ENCODE measurements around the gene SMYD4.
"Not testable (repeated sequence)": the region's sequence is repeated elsewhere in the genome, so short reads cannot be mapped to it uniquely, and the experiment has no call there.

The SMYD4 gene, protein sequence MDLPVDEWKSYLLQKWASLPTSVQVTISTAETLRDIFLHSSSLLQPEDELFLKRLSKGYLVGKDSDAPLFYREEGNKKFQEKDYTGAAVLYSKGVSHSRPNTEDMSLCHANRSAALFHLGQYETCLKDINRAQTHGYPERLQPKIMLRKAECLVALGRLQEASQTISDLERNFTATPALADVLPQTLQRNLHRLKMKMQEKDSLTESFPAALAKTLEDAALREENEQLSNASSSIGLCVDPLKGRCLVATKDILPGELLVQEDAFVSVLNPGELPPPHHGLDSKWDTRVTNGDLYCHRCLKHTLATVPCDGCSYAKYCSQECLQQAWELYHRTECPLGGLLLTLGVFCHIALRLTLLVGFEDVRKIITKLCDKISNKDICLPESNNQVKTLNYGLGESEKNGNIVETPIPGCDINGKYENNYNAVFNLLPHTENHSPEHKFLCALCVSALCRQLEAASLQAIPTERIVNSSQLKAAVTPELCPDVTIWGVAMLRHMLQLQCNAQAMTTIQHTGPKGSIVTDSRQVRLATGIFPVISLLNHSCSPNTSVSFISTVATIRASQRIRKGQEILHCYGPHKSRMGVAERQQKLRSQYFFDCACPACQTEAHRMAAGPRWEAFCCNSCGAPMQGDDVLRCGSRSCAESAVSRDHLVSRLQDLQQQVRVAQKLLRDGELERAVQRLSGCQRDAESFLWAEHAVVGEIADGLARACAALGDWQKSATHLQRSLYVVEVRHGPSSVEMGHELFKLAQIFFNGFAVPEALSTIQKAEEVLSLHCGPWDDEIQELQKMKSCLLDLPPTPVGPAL

GRCh38 chr17:1829592-1830257, at the start of gene SMYD4, which contains the start of gene RPA1:
TSS of gene SMYD4 (minus strand) at chr17:1829902. CDS start at chr17:1827994, 1,908 bp downstream.
TSS of gene RPA1 (plus strand) at chr17:1830005. CDS start at chr17:1830094, 89 bp downstream.
- peak; percentile 87 for DNase-seq

GRCh38 chr17:1878419-1879121, 48.9 kb upstream of the SMYD4 start:
- peak; percentile 16 for DNase-seq

- DNase-seq: no peak
Measured at GRCh38 chr17:1875597-1875996, 45.9 kb upstream of the SMYD4 start.

- DNase-seq: peak; percentile 66
Measured at GRCh38 chr17:1873418-1873817, 43.7 kb upstream of the SMYD4 start.

- DNase-seq: no peak
Measured at GRCh38 chr17:1872976-1873375, 43.3 kb upstream of the SMYD4 start.

DNA sequence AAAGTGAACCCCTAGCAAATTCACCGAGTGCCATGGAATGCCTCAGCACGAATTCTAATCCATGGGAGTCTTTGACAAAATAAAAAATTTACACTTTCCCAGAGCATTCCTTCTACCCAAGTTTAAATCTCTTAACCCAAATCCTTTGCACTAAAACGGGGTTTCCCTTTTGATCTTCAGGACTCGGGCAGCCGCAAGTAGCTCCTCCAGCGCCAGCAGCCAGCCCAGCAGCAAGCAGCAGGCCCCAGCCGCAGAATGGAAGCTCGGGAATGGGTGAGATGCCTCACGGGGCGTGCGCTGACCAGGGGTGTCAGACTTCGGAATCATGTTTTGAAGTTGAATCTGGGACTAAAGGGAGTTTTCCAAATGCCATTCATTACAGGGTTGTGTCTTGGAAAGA, 42.6 kb upstream of the SMYD4 start:
- no peak for DNase-seq

- DNase-seq: peak; percentile 83
Measured at GRCh38 chr17:1871756-1872155, 42.1 kb upstream of the SMYD4 start.

- peak; percentile 81 for DNase-seq
Measured at GRCh38 chr17:1870592-1870991, 40.9 kb upstream of the SMYD4 start.

GRCh38 chr17:1868090-1868489, 38.4 kb upstream of the SMYD4 start:
- no peak for DNase-seq

DNA sequence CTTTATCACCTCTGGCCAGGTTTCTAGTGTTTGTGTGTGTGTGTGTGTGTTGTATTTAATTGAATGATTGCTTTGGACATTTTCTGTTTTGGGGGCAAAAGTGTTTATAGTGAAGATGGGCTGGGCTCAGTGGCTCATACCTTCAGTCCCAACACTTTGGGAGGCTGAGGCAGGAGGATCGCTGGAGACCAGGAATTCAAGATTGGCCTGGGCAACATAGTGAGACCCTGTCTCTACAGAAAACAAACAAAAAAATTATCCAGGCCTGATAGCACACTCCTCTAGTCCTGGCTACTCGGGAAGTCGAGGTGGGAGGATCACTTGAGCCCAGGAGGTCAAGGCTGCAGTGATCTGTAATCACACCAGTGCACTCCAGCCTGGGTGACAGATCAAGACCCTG, 37.6 kb upstream of the SMYD4 start:
- no peak for DNase-seq

- DNase-seq: peak; percentile 80
Measured at GRCh38 chr17:1865252-1866037, 35.7 kb upstream of the SMYD4 start.

GRCh38 chr17:1861391-1862010, 31.8 kb upstream of the SMYD4 start:
- DNase-seq: no peak

GRCh38 chr17:1860978-1861377, 31.3 kb upstream of the SMYD4 start:
- no peak for DNase-seq

- DNase-seq: not testable (repeated sequence)
Measured at GRCh38 chr17:1856462-1856861, 26.8 kb upstream of the SMYD4 start.

- DNase-seq: no peak
Measured at GRCh38 chr17:1853698-1854097, 24.0 kb upstream of the SMYD4 start.

DNA sequence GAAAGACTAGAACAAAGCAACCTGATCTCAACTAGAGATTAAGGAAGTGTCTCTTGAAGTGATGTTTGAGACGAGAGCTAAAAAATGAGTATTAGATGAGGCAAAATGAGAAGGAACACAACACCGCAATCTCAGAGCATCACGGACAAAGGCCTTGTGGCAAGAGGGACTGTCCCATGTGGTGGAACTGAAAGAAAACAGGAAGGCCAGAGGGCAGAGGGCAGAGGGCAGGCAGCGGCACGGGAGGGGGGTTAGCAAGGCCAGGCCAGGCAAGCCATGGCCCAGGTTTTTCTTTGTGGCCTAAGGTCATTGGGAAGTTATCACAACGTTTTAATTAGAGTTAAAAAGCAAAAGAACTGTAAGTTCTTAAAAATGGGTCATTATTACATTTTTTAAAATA, 22.6 kb upstream of the SMYD4 start:
- no peak for DNase-seq

- DNase-seq: no peak
Measured at GRCh38 chr17:1847191-1847590, 17.5 kb upstream of the SMYD4 start.

DNA sequence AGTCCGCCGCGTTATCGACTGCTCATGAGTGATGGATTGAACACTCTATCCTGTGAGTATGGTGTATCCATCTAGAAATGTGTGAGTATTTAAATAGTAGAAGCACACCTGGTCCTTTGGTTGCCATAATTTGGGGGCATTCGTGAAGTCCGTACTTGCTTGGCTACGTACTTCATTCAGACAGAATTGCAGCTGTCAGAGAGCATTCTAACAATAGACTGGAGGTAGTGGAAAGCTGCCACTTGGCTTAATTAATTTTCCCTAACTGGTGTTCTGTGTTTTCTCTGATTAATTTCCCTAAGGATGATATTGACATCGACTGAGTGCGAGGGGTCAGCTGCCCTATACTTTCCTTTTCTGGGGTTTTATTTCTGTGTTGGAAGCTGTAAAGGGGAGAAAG, 14.2 kb upstream of the SMYD4 start:
- DNase-seq: no peak

GRCh38 chr17:1839516-1839915, 9.8 kb upstream of the SMYD4 start:
- no peak for DNase-seq

- DNase-seq: peak; percentile 37
Measured at GRCh38 chr17:1834380-1835149, 4.9 kb upstream of the SMYD4 start.

DNA sequence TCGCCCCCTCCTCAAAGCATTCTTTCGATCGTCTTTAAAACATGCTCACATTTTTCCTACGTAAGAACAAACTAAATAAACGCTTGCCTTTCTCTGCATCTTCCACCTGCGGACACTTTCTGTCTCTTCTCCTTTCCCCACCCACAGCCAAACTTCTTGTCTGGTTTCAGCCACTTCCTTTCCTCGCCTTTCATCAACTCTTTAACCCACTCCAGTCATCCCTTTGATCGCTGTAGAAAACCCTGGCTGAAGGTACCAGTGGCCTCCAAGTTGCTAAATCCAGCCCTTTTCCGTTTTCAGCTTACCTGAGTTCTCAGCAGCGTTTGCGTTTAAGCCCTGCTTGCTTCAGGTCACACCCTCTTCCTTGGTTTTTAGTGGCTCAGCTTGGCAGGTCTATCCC, 586 bp upstream of the SMYD4 start:
- DNase-seq: peak; percentile 49

Data from CD4-positive, alpha-beta T cell treated with Interleukin-17A for 1 hour (primary cell).